Measurements from ENCODE around the gene NLRP2B. TPM values are rescaled to one million over a fixed set of nuclear protein-coding genes. Genes with fewer than 3 reads are reported as not detected.

Gene NLRP2B
- total RNA-seq, 1 experiment from 2014 or later, result not detected

DNA sequence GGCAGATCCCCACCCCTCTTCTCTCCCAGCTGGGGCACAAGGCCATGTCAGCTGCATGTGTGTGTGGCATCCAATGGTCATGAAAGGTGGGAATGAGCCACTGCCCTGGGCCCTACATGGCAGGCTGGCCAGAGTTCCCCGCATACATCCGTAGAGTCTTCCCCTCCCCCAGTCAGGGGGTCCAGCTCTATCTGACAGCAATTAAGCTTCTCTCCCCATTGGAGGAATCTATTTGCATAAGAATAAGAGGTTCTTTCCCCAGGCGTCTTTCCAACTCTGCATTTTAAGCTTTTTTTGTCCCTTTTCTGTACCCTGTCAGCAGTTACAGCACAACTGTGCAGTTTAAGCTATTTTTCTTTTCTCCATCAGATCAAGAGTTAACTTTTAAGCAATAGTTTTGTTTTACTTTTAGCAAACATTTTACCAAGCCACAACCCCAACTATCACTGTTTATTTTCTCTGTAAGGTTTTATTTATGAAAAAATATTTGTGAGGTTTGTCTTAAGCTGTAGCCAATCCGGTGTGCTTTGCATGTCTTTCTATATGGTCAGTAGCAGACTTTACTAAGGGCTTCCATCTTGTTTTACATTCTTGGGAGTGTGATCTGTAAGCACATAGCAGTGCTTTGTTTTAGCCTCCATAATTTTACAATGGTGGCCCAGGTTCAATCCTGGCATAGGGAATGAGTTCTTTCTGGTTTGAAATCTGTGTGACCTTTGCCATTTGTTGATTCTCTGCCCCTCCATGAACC lies 28.7 kb downstream of the NLRP2B start:
- Mint-ChIP-seq H3K36me3 (ENCODE audit: insufficient read depth in 1 of 3, low read depth in 3 of 3) (peaks cover 23 to 25% (median 25%) of the 10 kb centered on the region in 3 experiments), H3K4me1 (peaks cover 24 to 33% of the 10 kb centered on the region in 2 experiments), H3K27ac (peak overlapping the region in 1 of 3 experiments; percentile 32; a peak in 1 of 7 replicates), H3K4me3 (no peak overlapping the region), H3K9me3 (peaks cover 73 to 82% of the 10 kb centered on the region in 2 experiments), H3K27me3 (ENCODE audit: low read depth) (no peaks in the 10 kb centered on the region)
- H3K23ac ChIP-seq (ENCODE audit: insufficient read length, low read depth, low read length), result no peak overlapping the region
- no peak overlapping the region for H3K9ac ChIP-seq (ENCODE audit: extremely low read depth, insufficient read length, low read length)
- H3K27me3 ChIP-seq (ENCODE audit: insufficient read depth, low read length), result no peaks in the 10 kb centered on the region
- no peak overlapping the region for H4K5ac ChIP-seq (ENCODE audit: insufficient read length, low read depth, low read length)
- no peaks in the 10 kb centered on the region for H4K20me1 ChIP-seq (ENCODE audit: control insufficient read depth, insufficient read depth, insufficient read length)
- no peak overlapping the region for H4K91ac ChIP-seq (ENCODE audit: insufficient read length, low read depth, low read length)
- H3K9me3 ChIP-seq (ENCODE audit: control insufficient read depth, low read depth, low read length), result peaks cover 42% of the 10 kb centered on the region
- H2BK15ac ChIP-seq (ENCODE audit: low read depth, low read length), result no peak overlapping the region
- H3K4me2 ChIP-seq (ENCODE audit: insufficient read depth, insufficient read length, low read length), result no peak overlapping the region
- H4K8ac ChIP-seq (replicated peaks; ENCODE audit: insufficient read length, low read depth, low read length), result no peak overlapping the region
- H3K27ac ChIP-seq (ENCODE audit: insufficient read length, low read depth, low read length), result no peak overlapping the region
- TF ChIP-seq, protein P1, sequence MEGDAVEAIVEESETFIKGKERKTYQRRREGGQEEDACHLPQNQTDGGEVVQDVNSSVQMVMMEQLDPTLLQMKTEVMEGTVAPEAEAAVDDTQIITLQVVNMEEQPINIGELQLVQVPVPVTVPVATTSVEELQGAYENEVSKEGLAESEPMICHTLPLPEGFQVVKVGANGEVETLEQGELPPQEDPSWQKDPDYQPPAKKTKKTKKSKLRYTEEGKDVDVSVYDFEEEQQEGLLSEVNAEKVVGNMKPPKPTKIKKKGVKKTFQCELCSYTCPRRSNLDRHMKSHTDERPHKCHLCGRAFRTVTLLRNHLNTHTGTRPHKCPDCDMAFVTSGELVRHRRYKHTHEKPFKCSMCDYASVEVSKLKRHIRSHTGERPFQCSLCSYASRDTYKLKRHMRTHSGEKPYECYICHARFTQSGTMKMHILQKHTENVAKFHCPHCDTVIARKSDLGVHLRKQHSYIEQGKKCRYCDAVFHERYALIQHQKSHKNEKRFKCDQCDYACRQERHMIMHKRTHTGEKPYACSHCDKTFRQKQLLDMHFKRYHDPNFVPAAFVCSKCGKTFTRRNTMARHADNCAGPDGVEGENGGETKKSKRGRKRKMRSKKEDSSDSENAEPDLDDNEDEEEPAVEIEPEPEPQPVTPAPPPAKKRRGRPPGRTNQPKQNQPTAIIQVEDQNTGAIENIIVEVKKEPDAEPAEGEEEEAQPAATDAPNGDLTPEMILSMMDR (conservative IDR thresholded peaks at IDR 0.05), result no peak
- no peaks in the 10 kb centered on the region for H3K79me2 ChIP-seq (ENCODE audit: insufficient read depth, low read length)
- H2BK20ac ChIP-seq (ENCODE audit: low read depth, low read length, poor library complexity, severe bottlenecking), result no peak overlapping the region
- no peak overlapping the region for H2AK5ac ChIP-seq (ENCODE audit: insufficient read length, low read length)
- no peaks in the 10 kb centered on the region for H3K79me1 ChIP-seq (ENCODE audit: insufficient read depth, low read depth, low read length, poor library complexity, severe bottlenecking)
- H2BK120ac ChIP-seq (ENCODE audit: low read depth, low read length, poor library complexity, severe bottlenecking), result no peak overlapping the region
- H3K4me1 ChIP-seq (ENCODE audit: insufficient read depth, low read length), result peaks cover 2% of the 10 kb centered on the region; the same call in 1 of the 2 replicates
- WGBS (ENCODE audit: extremely low coverage, insufficient read length, low lambda C conversion rate), result no CpG with 5 or more reads among the region's 4 CpGs
- no peak overlapping the region for H3K18ac ChIP-seq (ENCODE audit: insufficient read length, low read depth, low read length)
- no peak overlapping the region for H2BK5ac ChIP-seq (ENCODE audit: insufficient read length, low read length)
- H3K23me2 ChIP-seq (ENCODE audit: insufficient read length, low read depth, low read length, poor library complexity, severe bottlenecking), result no peaks in the 10 kb centered on the region
- no peak overlapping the region for H3K56ac ChIP-seq (ENCODE audit: insufficient read length, low read depth, low read length)
- peak; percentile 28 for DNase-seq
- no peak overlapping the region for H2AFZ ChIP-seq (ENCODE audit: low read length)
- no peak overlapping the region for H3T11ph ChIP-seq (ENCODE audit: low read length)
- no peak overlapping the region for H3K4ac ChIP-seq (ENCODE audit: low read depth, low read length)
- H2BK12ac ChIP-seq (ENCODE audit: insufficient read length, low read depth, low read length), result no peak overlapping the region
- H3K14ac ChIP-seq (ENCODE audit: insufficient read depth, low read length), result no peak overlapping the region

All from H9 (cell line).